GM21528 (cell line): Measurements from ENCODE around the gene MAN2A2.
"Not testable (repeated sequence)": the region's sequence is repeated elsewhere in the genome, so short reads cannot be mapped to it uniquely, and the experiment has no call there.

ENCODE experiments used
- ATAC-seq: cut with Tn5 transposase; IDR thresholded peaks from one replicate; pipeline ENCODE4 v1.9.1; 2021; ENCODE audit warnings: mild to moderate bottlenecking, moderate library complexity; ENCODE audit not compliant: unreplicated experiment, low FRiP score

MAN2A2 gene

GRCh38 chr15:90915808-90916440 lies 12.8 kb downstream of the MAN2A2 start:
- ATAC-seq, result no peak

GRCh38 chr15:90916461-90916860 lies 13.4 kb downstream of the MAN2A2 start:
- ATAC-seq, result no peak

- no peak for ATAC-seq
Measured at GRCh38 chr15:90917569-90917968, 14.5 kb downstream of the MAN2A2 start.

- ATAC-seq, result no peak
Measured at GRCh38 chr15:90918034-90918788, 15.1 kb downstream of the MAN2A2 start.

- no peak for ATAC-seq
Measured at GRCh38 chr15:90918835-90919234, 15.7 kb downstream of the MAN2A2 start.

GRCh38 chr15:90921887-90922286 lies 18.8 kb downstream of the MAN2A2 start:
- ATAC-seq, result no peak

GRCh38 chr15:90922712-90923322 lies 19.7 kb downstream of the MAN2A2 start:
- ATAC-seq, result peak; percentile 58

GRCh38 chr15:90924375-90924774 lies 21.3 kb downstream of the MAN2A2 start:
- peak; percentile 59 for ATAC-seq

- not testable (repeated sequence) for ATAC-seq
Measured at GRCh38 chr15:90926766-90927165, 23.7 kb downstream of the MAN2A2 start.

- not testable (repeated sequence) for ATAC-seq
Measured at GRCh38 chr15:90928106-90928505, 25.0 kb downstream of the MAN2A2 start.

GRCh38 chr15:90929246-90930019 lies 26.3 kb downstream of the MAN2A2 start:
- no peak for ATAC-seq

GRCh38 chr15:90930861-90931574 lies 27.9 kb downstream of the MAN2A2 start:
- ATAC-seq, result no peak

- ATAC-seq, result no peak
Measured at GRCh38 chr15:90931575-90931827, 28.4 kb downstream of the MAN2A2 start.

GRCh38 chr15:90931828-90932659 lies 28.9 kb downstream of the MAN2A2 start, which contains the start of gene HDDC3:
Gene HDDC3, minus strand, starts transcription at chr15:90932549. Its CDS starts 9 bp downstream, at chr15:90932540.
- peak; percentile 49 for ATAC-seq

- no peak for ATAC-seq
Measured at GRCh38 chr15:90932660-90932991, 29.5 kb downstream of the MAN2A2 start.

- no peak for ATAC-seq
Measured at GRCh38 chr15:90933301-90933700, 30.2 kb downstream of the MAN2A2 start.

GRCh38 chr15:90934256-90934948 lies 31.3 kb downstream of the MAN2A2 start:
- ATAC-seq, result peak; percentile 38

- ATAC-seq, result peak; percentile 65
Measured at GRCh38 chr15:90934949-90935751, 32.0 kb downstream of the MAN2A2 start, which contains the start of gene UNC45A. Gene UNC45A, plus strand, starts transcription at chr15:90935285. Its CDS starts 40 bp downstream, at chr15:90935325.
